Stimulated activated CD8-positive, alpha-beta memory T cell treated with anti-CD3 and anti-CD28 coated beads, Interleukin-7, amount 100 ng/mL, for 48 hours (primary cell): Measurements from ENCODE around the gene NTS.

Experiments
- DNase-seq, 2 donors: peaks; one replicate each; pipeline ENCODE4 v3.0.0-alpha.2; 2020; ENCODE audit warnings: low read depth in 1 of 2; ENCODE audit errors: extremely low read depth in 1 of 2

The NTS gene

GRCh38 chr12:85920324-85920947, 46.3 kb downstream of the NTS start:
- DNase-seq: no peak

GRCh38 chr12:85923767-85924331, 49.8 kb downstream of the NTS start:
- DNase-seq: no peak

GRCh38 chr12:85927166-85927565, 53.1 kb downstream of the NTS start:
- DNase-seq: no peak
